GM23248 (cell line): ENCODE measurements around the gene SELENOK. TPM values are rescaled to one million over a fixed set of nuclear protein-coding genes. Genes with fewer than 3 reads are reported as not detected.

ENCODE experiments used
- DNase-seq: peaks from one replicate; pipeline ENCODE4 v3.0.0-alpha.2; 2015
- H2AFZ ChIP-seq: fragments of 200-600 bp; sonication (generic); 2 replicates; pipeline ENCODE4 v1.6.1; 2016; ENCODE audit warnings: antibody characterized with exemption
- H3F3A ChIP-seq: fragments of 200-600 bp; sonication (generic); 2 replicates; pipeline ENCODE4 v1.6.1; 2016; ENCODE audit warnings: mild to moderate bottlenecking, antibody characterized with exemption, mixed run types; ENCODE audit not compliant: insufficient read depth
- H3K27ac ChIP-seq: fragments of 200-600 bp; sonication (generic); 2 replicates; pipeline ENCODE4 v1.5.1; 2016; ENCODE audit warnings: mild to moderate bottlenecking
- H3K27me3 ChIP-seq: fragments of 200-600 bp; sonication (generic); replicated peaks from 2 replicates; pipeline ENCODE4 v1.6.1; 2016; ENCODE audit warnings: mild to moderate bottlenecking; ENCODE audit not compliant: insufficient read depth
- H3K36me3 ChIP-seq: fragments of 200-600 bp; sonication (generic); 2 replicates; pipeline ENCODE4 v1.6.1; 2016; ENCODE audit warnings: low read depth, mild to moderate bottlenecking
- H3K4me1 ChIP-seq: fragments of 200-600 bp; sonication (generic); 2 replicates; pipeline ENCODE4 v1.6.1; 2016; ENCODE audit warnings: mild to moderate bottlenecking; ENCODE audit not compliant: insufficient read depth
- H3K4me2 ChIP-seq: fragments of 200-600 bp; sonication (generic); one replicate; pipeline ENCODE4 v1.6.1; 2016; ENCODE audit warnings: mild to moderate bottlenecking; ENCODE audit not compliant: unreplicated experiment
- H3K4me3 ChIP-seq: fragments of 200-600 bp; sonication (generic); 2 replicates; pipeline ENCODE4 v1.5.1; 2016; ENCODE audit warnings: mild to moderate bottlenecking
- H3K79me2 ChIP-seq: fragments of 200-600 bp; sonication (generic); 2 replicates; pipeline ENCODE4 v1.6.1; 2016; ENCODE audit warnings: mild to moderate bottlenecking; ENCODE audit not compliant: insufficient read depth
- H3K9ac ChIP-seq: fragments of 200-600 bp; sonication (generic); 2 replicates; pipeline ENCODE4 v1.6.1; 2016; ENCODE audit warnings: mild to moderate bottlenecking
- H3K9me2 ChIP-seq: fragments of 200-600 bp; sonication (generic); 2 replicates; pipeline ENCODE4 v1.6.1; 2016; ENCODE audit warnings: mixed run types, mild to moderate bottlenecking, moderate library complexity; ENCODE audit not compliant: insufficient read depth
- H3K9me3 ChIP-seq: fragments of 200-600 bp; sonication (generic); one replicate; pipeline ENCODE4 v1.6.1; 2017; ENCODE audit warnings: low read depth
- H4K20me1 ChIP-seq: fragments of 200-600 bp; sonication (generic); 2 replicates; pipeline ENCODE4 v1.6.0; 2016; ENCODE audit not compliant: insufficient read depth
- EZH2 ChIP-seq: fragments of 200-600 bp; sonication (generic); IDR thresholded peaks from 2 replicates; pipeline ENCODE4 v1.6.1; 2018; ENCODE audit warnings: antibody characterized with exemption, mild to moderate bottlenecking; ENCODE audit not compliant: insufficient read depth, poor library complexity, severe bottlenecking
- EZH2phosphoT487 ChIP-seq: fragments of 200-600 bp; sonication (generic); IDR thresholded peaks from 2 replicates; pipeline ENCODE4 v1.6.1; 2018; ENCODE audit warnings: antibody characterized with exemption, moderate library complexity, mild to moderate bottlenecking, low read depth; ENCODE audit not compliant: insufficient read depth
- WGBS, 2 experiments: methylation state at CpG; one replicate each; pipeline ENCODE4 v1.1.6; 2015 to 2017; ENCODE audit warnings: low lambda C conversion rate in 2 of 2, low coverage in 1 of 2; ENCODE audit errors: missing lambda C conversion rate in 2 of 2; 5-methylcytosine and 5-hydroxymethylcytosine counted together
- in situ Hi-C: fragments of 300-500 bp; cut with MboI; formaldehyde crosslinking; loops from 2 replicates; pipeline ENCODE4 v1.15.0; 2020
- polyA plus RNA-seq: library from polyadenylated mRNA; unstranded; fragments of >200 nt; fragmentation: Nextera tagmentation; extraction: Ambion mirVana; gene quantifications from 2 replicates; pipeline ENCODE4 v1.2.1, GENCODE V29; 2016
- total RNA-seq: library from RNA; depleted of rRNA; stranded (reverse); fragments of >200 nt; shearing (Covaris generic); gene quantifications from 2 replicates; pipeline ENCODE4 v1.2.3, GENCODE V29; 2014; rRNA removed

SELENOK gene
- total and polyA plus RNA-seq, 2 experiments from 2014 or later: 37.5 to 97.5 TPM

- H3K27me3 ChIP-seq: no peaks in the 10 kb centered on the region
- no peak for DNase-seq
- H3K4me1 ChIP-seq: no peaks in the 10 kb centered on the region
- in situ Hi-C loops: no loop called here
- H3K9ac ChIP-seq: no peak overlapping the region
- no peaks in the 10 kb centered on the region for H3K9me3 ChIP-seq
- H3K4me3 ChIP-seq: no peak overlapping the region
- H3F3A ChIP-seq: no peaks in the 10 kb centered on the region
- no peak overlapping the region for H3K4me2 ChIP-seq
- no peak overlapping the region for H2AFZ ChIP-seq
- H3K9me2 ChIP-seq: no peaks in the 10 kb centered on the region
- no peak overlapping the region for H3K27ac ChIP-seq
- TF ChIP-seq EZH2 (no peak), EZH2phosphoT487 (no peak)
- no peaks in the 10 kb centered on the region for H4K20me1 ChIP-seq
- H3K36me3 ChIP-seq: no peaks in the 10 kb centered on the region
- no peaks in the 10 kb centered on the region for H3K79me2 ChIP-seq
- WGBS, 2 experiments: 80 to 85% methylated on average over 7 to 10 of the region's 10 CpGs
These were observed 54.3 kb downstream of the SELENOK start for GRCh38 chr3:53837331-53837730.

- no peaks in the 10 kb centered on the region for H3K79me2 ChIP-seq
- no peaks in the 10 kb centered on the region for H3K27me3 ChIP-seq
- H2AFZ ChIP-seq: no peak overlapping the region
- H3K4me3 ChIP-seq: no peak overlapping the region
- H3K4me1 ChIP-seq: no peaks in the 10 kb centered on the region
- TF ChIP-seq EZH2 (no peak), EZH2phosphoT487 (no peak)
- no peak overlapping the region for H3K9ac ChIP-seq
- H3K4me2 ChIP-seq: no peak overlapping the region
- H3F3A ChIP-seq: no peaks in the 10 kb centered on the region
- H3K36me3 ChIP-seq: no peaks in the 10 kb centered on the region
- no peaks in the 10 kb centered on the region for H4K20me1 ChIP-seq
- in situ Hi-C loops: no loop called here
- 82 to 84% methylated on average over 9 of the region's 9 CpGs for WGBS, 2 experiments
- no peaks in the 10 kb centered on the region for H3K9me3 ChIP-seq
- H3K9me2 ChIP-seq: no peaks in the 10 kb centered on the region
- DNase-seq: no peak
- H3K27ac ChIP-seq: no peak overlapping the region
These were observed 55.4 kb downstream of the SELENOK start for GRCh38 chr3:53836084-53836872.

GRCh38 chr3:53835257-53835656 lies 56.4 kb downstream of the SELENOK start:
- no peak overlapping the region for H3K4me3 ChIP-seq
- no peaks in the 10 kb centered on the region for H4K20me1 ChIP-seq
- no peak overlapping the region for H2AFZ ChIP-seq
- DNase-seq: no peak
- H3K4me1 ChIP-seq: no peaks in the 10 kb centered on the region
- TF ChIP-seq EZH2: no peak
- no peak for TF ChIP-seq EZH2phosphoT487
- in situ Hi-C loops: no loop called here
- H3K27ac ChIP-seq: no peak overlapping the region
- 21 to 75% methylated on average over 1 of the region's 1 CpG for WGBS, 2 experiments
- H3K9me2 ChIP-seq: no peaks in the 10 kb centered on the region
- no peak overlapping the region for H3K9ac ChIP-seq
- H3K4me2 ChIP-seq: no peak overlapping the region
- H3K9me3 ChIP-seq: no peaks in the 10 kb centered on the region
- no peaks in the 10 kb centered on the region for H3K36me3 ChIP-seq
- no peaks in the 10 kb centered on the region for H3K27me3 ChIP-seq
- H3K79me2 ChIP-seq: no peaks in the 10 kb centered on the region
- no peaks in the 10 kb centered on the region for H3F3A ChIP-seq

GRCh38 chr3:53834429-53835095 lies 57.1 kb downstream of the SELENOK start:
- 72 to 76% methylated on average over 6 of the region's 6 CpGs for WGBS, 2 experiments
- DNase-seq: no peak
- Histone ChIP-seq H3K9ac (no peak overlapping the region), H3F3A (no peaks in the 10 kb centered on the region), H4K20me1 (no peaks in the 10 kb centered on the region), H3K4me2 (no peak overlapping the region), H2AFZ (no peak overlapping the region), H3K36me3 (no peaks in the 10 kb centered on the region), H3K27me3 (no peaks in the 10 kb centered on the region), H3K27ac (no peak overlapping the region), H3K9me3 (no peaks in the 10 kb centered on the region), H3K4me3 (no peak overlapping the region), H3K79me2 (no peaks in the 10 kb centered on the region), H3K9me2 (no peaks in the 10 kb centered on the region), H3K4me1 (no peaks in the 10 kb centered on the region)
- TF ChIP-seq EZH2phosphoT487: no peak
- no peak for TF ChIP-seq EZH2
- in situ Hi-C loops: no loop called here

Other genes starting within 250 kb of the SELENOK start
- gene CHDH, start 45.4 kb downstream of the SELENOK start, total RNA-seq: 0.11 and 0.13 TPM in 2 replicates
- 0.13 TPM in 1 of 2 replicates, not detected in the other for gene CHDH, start 45.4 kb downstream of the SELENOK start, polyA plus RNA-seq
- gene IL17RB, start 45.3 kb downstream of the SELENOK start, total RNA-seq: not detected in 2 replicates
- 0.58 and 0.79 TPM in 2 replicates for gene IL17RB, start 45.3 kb downstream of the SELENOK start, polyA plus RNA-seq
- gene ACTR8, start 9.7 kb downstream of the SELENOK start, total RNA-seq: 33.0 and 41.0 TPM in 2 replicates
- 23.0 and 25.3 TPM in 2 replicates for gene ACTR8, start 9.7 kb downstream of the SELENOK start, polyA plus RNA-seq
- gene CACNA2D3, start 230.7 kb upstream of the SELENOK start, total RNA-seq: under 0.01 and 0.43 TPM in 2 replicates
- gene CACNA2D3, start 230.7 kb upstream of the SELENOK start, polyA plus RNA-seq: 0.30 and 0.39 TPM in 2 replicates